GM12878 (cell line): ENCODE data around the gene SLC7A1. TPM values are rescaled to one million over a fixed set of nuclear protein-coding genes. Genes with fewer than 3 reads are reported as not detected.

Source experiments
- ATAC-seq: fragments of 200-7000 bp; cut with Tn5 transposase; 3 replicates; pipeline ENCODE4 v1.9.1; 2020; ENCODE audit warnings: mild to moderate bottlenecking, moderate library complexity
- BruUV-seq: library from RNA; stranded (reverse); fragments of 400-500 nt; replicated peaks from 2 replicates; lab custom pipeline; 2021; lab: Mats Ljungman, UMichigan
- CTCF ChIA-PET: fragments of 300-600 bp; sonication (Branson Sonifier 250); formaldehyde crosslinking; extraction: SDS; loops from one replicate; lab custom pipeline; 2021; ENCODE audit warnings: inconsistent platforms; lab: Yijun Ruan, JAX
- POLR2A ChIA-PET: fragments of 350-600 bp; formaldehyde crosslinking; extraction: SDS; loops from one replicate; lab custom pipeline; 2021; ENCODE audit warnings: inconsistent platforms; lab: Charles Lee
- RAD21 ChIA-PET: fragments of 300-600 bp; sonication (Branson Sonifier 250); formaldehyde crosslinking; loops from one replicate; lab custom pipeline; 2023; ENCODE audit warnings: antibody characterized with exemption; ENCODE audit not compliant: unreplicated experiment; lab: Charles Lee
- SMC1A ChIA-PET: fragments of 300-600 bp; sonication (Branson Sonifier 250); formaldehyde crosslinking; loops from one replicate; lab custom pipeline; 2023; ENCODE audit not compliant: unreplicated experiment, uncharacterized antibody; lab: Charles Lee
- DNase-seq: peaks from one replicate; pipeline ENCODE4 v3.0.0-alpha.2; 2011; ENCODE audit warnings: low read depth, low spot score
- FAIRE-seq: peaks from 3 replicates; lab custom pipeline; 2011; peaks lifted over from hg19 to GRCh38; lab: Jason Lieb, UNC
- H2AFZ ChIP-seq: 2 replicates; pipeline ENCODE4 v1.6.0; 2011; ENCODE audit warnings: low read depth, low read length, control low read depth; ENCODE audit not compliant: control insufficient read depth
- H3K27ac ChIP-seq: 2 replicates; pipeline ENCODE4 v1.5.1; 2011; ENCODE audit warnings: control low read depth; ENCODE audit not compliant: control insufficient read depth, insufficient read depth
- H3K27me3 ChIP-seq, 2 experiments: replicated peaks in 1 of 2; 2 replicates each; pipeline versions ENCODE4 v1.6.0 to v1.6.1; 2011; ENCODE audit warnings: low read length in 1 of 2; ENCODE audit not compliant: control insufficient read depth in 2 of 2, insufficient read depth in 2 of 2
- H3K36me3 ChIP-seq, 2 experiments: 2 replicates each; pipeline ENCODE4 v1.5.1; 2011; ENCODE audit warnings: low read length in 1 of 2; ENCODE audit not compliant: control insufficient read depth in 2 of 2, insufficient read depth in 2 of 2
- H3K4me1 ChIP-seq: 2 replicates; pipeline ENCODE4 v1.6.1; 2011; ENCODE audit warnings: mild to moderate bottlenecking, low read length, moderate library complexity, mixed read lengths; ENCODE audit not compliant: control insufficient read depth, insufficient read depth
- H3K4me2 ChIP-seq: 2 replicates; pipeline ENCODE4 v1.6.0; 2011; ENCODE audit warnings: control low read depth; ENCODE audit not compliant: control insufficient read depth, insufficient read depth
- H3K4me3 ChIP-seq: fragments of 200-600 bp; sonication (generic); 2 replicates; pipeline ENCODE4 v1.5.1; 2016
- H3K79me2 ChIP-seq: 2 replicates; pipeline ENCODE4 v1.6.0; 2011; ENCODE audit warnings: low read length; ENCODE audit not compliant: control insufficient read depth, insufficient read depth
- H3K9ac ChIP-seq: 2 replicates; pipeline ENCODE4 v1.8.0; 2011; ENCODE audit warnings: low read length, control low read depth, mixed read lengths; ENCODE audit not compliant: control insufficient read depth, insufficient read depth
- H3K9me3 ChIP-seq: replicated peaks from 3 replicates; pipeline ENCODE4 v1.5.1; 2011; ENCODE audit warnings: mild to moderate bottlenecking, low read length; ENCODE audit not compliant: control insufficient read depth, insufficient read depth
- H4K20me1 ChIP-seq: 2 replicates; pipeline ENCODE4 v1.6.0; 2011; ENCODE audit not compliant: control insufficient read depth, insufficient read depth
- ATF7 ChIP-seq: fragments of 450-650 bp; IDR thresholded peaks from 2 replicates; pipeline ENCODE4 v1.6.1; 2016; ENCODE audit warnings: low read depth, mild to moderate bottlenecking
- BACH1 ChIP-seq: fragments of 450-650 bp; IDR thresholded peaks from 2 replicates; pipeline ENCODE4 v1.6.1; 2017; ENCODE audit warnings: mild to moderate bottlenecking, borderline replicate concordance
- CBFB ChIP-seq: IDR thresholded peaks from 2 replicates; pipeline ENCODE4 v1.6.1; 2016; ENCODE audit warnings: antibody characterized with exemption, low read depth
- CBX3 ChIP-seq: fragments of 200-600 bp; sonication (generic); IDR thresholded peaks from 2 replicates; pipeline ENCODE4 v1.6.1; 2016; ENCODE audit warnings: low read depth, borderline replicate concordance
- EGR1 ChIP-seq, 2 experiments: IDR thresholded peaks; 1 replicate in 1 of 2; 2 replicates in 1 of 2; pipeline ENCODE4 v1.6.1; 2011 to 2012; ENCODE audit warnings: low read depth in 2 of 2, low read length in 2 of 2, borderline replicate concordance in 1 of 2, mild to moderate bottlenecking in 1 of 2, moderate library complexity in 1 of 2
- FOS ChIP-seq: IDR thresholded peaks from 3 replicates; pipeline ENCODE4 v1.6.1; 2011; ENCODE audit warnings: borderline replicate concordance; ENCODE audit not compliant: insufficient read length; ENCODE audit errors: extremely low read depth
- HCFC1 ChIP-seq: fragments of 150-350 bp; IDR thresholded peaks from 2 replicates; pipeline ENCODE4 v1.6.1; 2014; ENCODE audit warnings: low read length
- HDAC6 ChIP-seq: fragments of 200-600 bp; sonication (generic); IDR thresholded peaks from one replicate; pipeline ENCODE4 v1.8.0; 2017; ENCODE audit warnings: antibody characterized with exemption; ENCODE audit not compliant: unreplicated experiment
- KAT2A ChIP-seq: conservative IDR thresholded peaks from 2 replicates; pipeline ENCODE4 v1.6.1; 2011; ENCODE audit warnings: low read depth, low read length; ENCODE audit not compliant: control insufficient read depth
- KLF5 ChIP-seq: fragments of 450-650 bp; IDR thresholded peaks from 2 replicates; pipeline ENCODE4 v1.6.1; 2014; ENCODE audit warnings: mild to moderate bottlenecking; ENCODE audit not compliant: partially characterized antibody
- NFIC ChIP-seq: IDR thresholded peaks from 2 replicates; pipeline ENCODE4 v1.6.1; 2012; ENCODE audit warnings: low read depth, mild to moderate bottlenecking, inconsistent platforms, low read length, moderate library complexity
- NR2F1 ChIP-seq: fragments of 450-650 bp; conservative IDR thresholded peaks from 2 replicates; pipeline ENCODE4 v1.6.1; 2017; ENCODE audit warnings: mild to moderate bottlenecking
- SUPT20H ChIP-seq: IDR thresholded peaks from 2 replicates; pipeline ENCODE4 v1.6.1; 2011; ENCODE audit warnings: low read depth, mild to moderate bottlenecking, low read length, moderate library complexity, borderline replicate concordance; ENCODE audit not compliant: control insufficient read depth
- ZBED1 ChIP-seq: IDR thresholded peaks from 2 replicates; pipeline ENCODE4 v1.6.1; 2016; ENCODE audit warnings: borderline replicate concordance
- ZNF217 ChIP-seq: fragments of 450-650 bp; IDR thresholded peaks from 2 replicates; pipeline ENCODE4 v1.6.1; 2017; ENCODE audit warnings: antibody characterized with exemption, mild to moderate bottlenecking
- WGBS: methylation state at CpG from one replicate; pipeline ENCODE4 v1.1.6; 2016; ENCODE audit warnings: low lambda C conversion rate; ENCODE audit not compliant: insufficient replicate concordance, insufficient coverage; ENCODE audit errors: missing lambda C conversion rate; 5-methylcytosine and 5-hydroxymethylcytosine counted together
- in situ Hi-C: fragments of 300-500 bp; cut with MboI; formaldehyde crosslinking; loops from 9 replicates; pipeline ENCODE4 v1.14.3; 2018; ENCODE audit warnings: mixed read lengths
- intact Hi-C: fragments of 100-400 bp; cut with micrococcal nuclease; formaldehyde crosslinking; loops from one replicate; pipeline ENCODE4 v1.14.2; 2022; ENCODE audit not compliant: unreplicated experiment
- polyA plus RNA-seq, 11 experiments: library from polyadenylated mRNA; depleted of rRNA in 4 of 11; unstranded in 6 of 11; stranded (reverse) in 5 of 11; fragments of >200 nt; fragmentation: Nextera tagmentation in 4 of 11; fragmentation: Illumina TruSeq in 1 of 11; extraction: Ambion mirVana in 4 of 11; extraction: Trizol in 1 of 11; gene quantifications; 1 replicate in 1 of 11; 2 replicates in 10 of 11; pipeline versions ENCODE4 v1.2.1 to v1.2.3, GENCODE V29; 2011 to 2016; ENCODE audit warnings: inconsistent platforms in 2 of 11, missing spikeins in 2 of 11, low read depth in 1 of 11
- total RNA-seq, 4 experiments: library from RNA; depleted of rRNA in 3 of 4; stranded (reverse); fragments of >200 nt in 3 of 4; fragmentation: Illumina TruSeq in 1 of 4; extraction: Trizol in 1 of 4; gene quantifications; 2 replicates each; pipeline versions ENCODE4 v1.2.1 to v1.2.3, GENCODE V29; 2013 to 2021
- TF ChIP-seq, protein P1 (sequence below): fragments of 450-650 bp; conservative IDR thresholded peaks from 2 replicates; pipeline ENCODE4 v1.6.1; 2017; ENCODE audit warnings: mild to moderate bottlenecking, moderate library complexity
- TF ChIP-seq, protein P2 (sequence below): IDR thresholded peaks from 2 replicates; pipeline ENCODE4 v1.6.1; 2012; ENCODE audit warnings: low read depth, low read length, improper control_type of control experiment

Gene SLC7A1
- total and polyA plus RNA-seq, 10 of the 15 experiments (the other 5 are each of a cell fraction or from before 2014, with no cell fraction given), result 6.4 to 91.7 (median 23.4) TPM

DNA sequence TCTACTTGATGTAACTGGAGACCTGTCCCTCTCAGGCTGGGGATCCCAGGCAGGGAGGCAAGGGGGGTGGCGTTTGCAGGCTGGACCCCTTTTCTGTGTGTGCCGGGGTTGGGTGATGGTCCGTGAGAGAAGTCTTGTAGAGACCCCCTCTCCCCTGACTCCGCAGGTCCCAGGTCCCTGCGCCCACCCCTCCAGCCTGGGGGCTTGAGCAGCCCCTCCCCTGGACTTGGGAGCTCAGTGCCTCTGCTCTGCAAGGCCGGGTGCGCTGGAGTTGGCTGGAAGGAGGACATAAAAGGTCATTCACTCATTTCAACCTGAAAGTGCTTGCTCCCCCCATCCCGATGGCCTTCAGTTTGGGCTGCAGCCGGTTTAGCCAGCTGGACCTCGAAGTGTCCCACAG is 89.5 kb downstream of the SLC7A1 start:
- intact Hi-C loops (no loop called here), in situ Hi-C loops (loop anchor here (5.0 kb wide), 2 partner anchors 206 to 611 kb away; no protein-coding TSS in a partner anchor)
- ATAC-seq, result no peak
- FAIRE-seq, result no peak
- H3K9me3 ChIP-seq, result no peaks in the 10 kb centered on the region
- H3K4me2 ChIP-seq, result no peak overlapping the region
- no peaks in the 10 kb centered on the region for H4K20me1 ChIP-seq
- DNase-seq, result no peak
- no peaks in the 10 kb centered on the region; a peak in 2 of 4 replicates for H3K36me3 ChIP-seq
- ChIA-PET SMC1A (no interaction called here), CTCF (interaction anchor here (1.1 to 4.9 kb wide), 4 partner anchors 202 to 609 kb away, joined by 3 to 80 read pairs (median 27); no protein-coding TSS in a partner anchor)
- BruUV-seq, result no TSS peak
- no peak overlapping the region for H3K4me3 ChIP-seq
- TF ChIP-seq BACH1, result no peak
- no peak for TF ChIP-seq HCFC1
- TF ChIP-seq CBX3, result no peak
- no peak for TF ChIP-seq KLF5
- no peak for TF ChIP-seq SUPT20H
- TF ChIP-seq NR2F1, result no peak
- TF ChIP-seq ATF7, result no peak
- no peak for TF ChIP-seq KAT2A
- no peak for TF ChIP-seq CBFB
- TF ChIP-seq FOS, result no peak
- no peak for TF ChIP-seq EGR1 (IDR thresholded peaks at IDR 0.05; ENCODE audit: borderline replicate concordance in 1 of 2, low read depth in 2 of 2, low read length in 2 of 2)
- no peak for TF ChIP-seq HDAC6
- TF ChIP-seq NFIC, result no peak
- no peak for TF ChIP-seq ZNF217
- TF ChIP-seq ZBED1, result no peak
- TF ChIP-seq, protein P1, sequence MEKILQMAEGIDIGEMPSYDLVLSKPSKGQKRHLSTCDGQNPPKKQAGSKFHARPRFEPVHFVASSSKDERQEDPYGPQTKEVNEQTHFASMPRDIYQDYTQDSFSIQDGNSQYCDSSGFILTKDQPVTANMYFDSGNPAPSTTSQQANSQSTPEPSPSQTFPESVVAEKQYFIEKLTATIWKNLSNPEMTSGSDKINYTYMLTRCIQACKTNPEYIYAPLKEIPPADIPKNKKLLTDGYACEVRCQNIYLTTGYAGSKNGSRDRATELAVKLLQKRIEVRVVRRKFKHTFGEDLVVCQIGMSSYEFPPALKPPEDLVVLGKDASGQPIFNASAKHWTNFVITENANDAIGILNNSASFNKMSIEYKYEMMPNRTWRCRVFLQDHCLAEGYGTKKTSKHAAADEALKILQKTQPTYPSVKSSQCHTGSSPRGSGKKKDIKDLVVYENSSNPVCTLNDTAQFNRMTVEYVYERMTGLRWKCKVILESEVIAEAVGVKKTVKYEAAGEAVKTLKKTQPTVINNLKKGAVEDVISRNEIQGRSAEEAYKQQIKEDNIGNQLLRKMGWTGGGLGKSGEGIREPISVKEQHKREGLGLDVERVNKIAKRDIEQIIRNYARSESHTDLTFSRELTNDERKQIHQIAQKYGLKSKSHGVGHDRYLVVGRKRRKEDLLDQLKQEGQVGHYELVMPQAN, result no peak
- TF ChIP-seq, protein P2, sequence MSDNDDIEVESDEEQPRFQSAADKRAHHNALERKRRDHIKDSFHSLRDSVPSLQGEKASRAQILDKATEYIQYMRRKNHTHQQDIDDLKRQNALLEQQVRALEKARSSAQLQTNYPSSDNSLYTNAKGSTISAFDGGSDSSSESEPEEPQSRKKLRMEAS, result no peak
- TF ChIP-seq, all 136 proteins: peak for 0
- no peaks in the 10 kb centered on the region for H3K79me2 ChIP-seq
- WGBS, result 86% methylated on average over 10 of the region's 10 CpGs
- H3K27me3 ChIP-seq, result no peaks in the 10 kb centered on the region
- no peak overlapping the region for H3K9ac ChIP-seq
- no peaks in the 10 kb centered on the region for H3K4me1 ChIP-seq
- ChIA-PET POLR2A (no interaction called here), RAD21 (interaction anchor here (3.5 kb wide), 1 partner anchor 202 kb away, joined by 24 read pairs; no protein-coding TSS in a partner anchor)
- H2AFZ ChIP-seq, result no peak overlapping the region
- no peak overlapping the region for H3K27ac ChIP-seq
